ENCODE results near the gene NCOA3.
"Not testable (repeated sequence)": the region's sequence is repeated elsewhere in the genome, so short reads cannot be mapped to it uniquely, and the experiment has no call there.

NCOA3 gene

GRCh38 chr20:47503685-47504084, 2.0 kb downstream of the NCOA3 start:
- H3K27me3 ChIP-seq (ENCODE audit: insufficient read depth, low read length): no peaks in the 10 kb centered on the region
- H2AFZ ChIP-seq (ENCODE audit: low read length): no peak overlapping the region
- peak overlapping the region; percentile 86 for H3K27ac ChIP-seq (ENCODE audit: low read depth, low read length, poor library complexity, severe bottlenecking)
- peaks cover 79% of the 10 kb centered on the region for H3K79me2 ChIP-seq (ENCODE audit: insufficient read depth, low read length)
- H3K4me2 ChIP-seq (ENCODE audit: low read length): peak overlapping the region; percentile 75
- H3F3A ChIP-seq (ENCODE audit: insufficient read depth, low read length): no peaks in the 10 kb centered on the region
- H3K36me3 ChIP-seq (ENCODE audit: insufficient read depth, low read length): peaks cover 28% of the 10 kb centered on the region
- peak overlapping the region; percentile 89 for H3K9ac ChIP-seq (ENCODE audit: low read length)
- H3K9me3 ChIP-seq (ENCODE audit: low read length): no peaks in the 10 kb centered on the region
- no peaks in the 10 kb centered on the region for H4K20me1 ChIP-seq (ENCODE audit: insufficient read depth, low read length)
- H3K4me1 ChIP-seq (ENCODE audit: insufficient read depth, low read length, severe bottlenecking): peaks cover 52% of the 10 kb centered on the region
- peak overlapping the region; percentile 78 for H3K4me3 ChIP-seq (ENCODE audit: low read depth, low read length, poor library complexity, severe bottlenecking)
- H3K9me2 ChIP-seq (ENCODE audit: low read depth, low read length): no peaks in the 10 kb centered on the region
- no peak for TF ChIP-seq EZH2 (IDR thresholded peaks at IDR 0.05; ENCODE audit: borderline replicate concordance, low read length)
- TF ChIP-seq CTCF (IDR thresholded peaks at IDR 0.05; ENCODE audit: low read length): no peak

GRCh38 chr20:47506335-47506734, 4.6 kb downstream of the NCOA3 start:
- Histone ChIP-seq H3K27me3 (ENCODE audit: insufficient read depth, low read length) (no peaks in the 10 kb centered on the region), H3K4me3 (ENCODE audit: low read depth, low read length, poor library complexity, severe bottlenecking) (peak overlapping the region; percentile 78)

GRCh38 chr20:47506850-47507249, 5.2 kb downstream of the NCOA3 start:
- H3K4me2 ChIP-seq (ENCODE audit: low read length): peak overlapping the region; percentile 71
- H3K79me2 ChIP-seq (ENCODE audit: insufficient read depth, low read length): peaks cover 99% of the 10 kb centered on the region
- H3K9me3 ChIP-seq (ENCODE audit: low read length): no peaks in the 10 kb centered on the region
- H2AFZ ChIP-seq (ENCODE audit: low read length): no peak overlapping the region
- H3K4me3 ChIP-seq (ENCODE audit: low read depth, low read length, poor library complexity, severe bottlenecking): peak overlapping the region; percentile 78
- no peaks in the 10 kb centered on the region for H4K20me1 ChIP-seq (ENCODE audit: insufficient read depth, low read length)
- H3K36me3 ChIP-seq (ENCODE audit: insufficient read depth, low read length): peaks cover 56% of the 10 kb centered on the region
- peak overlapping the region; percentile 86 for H3K27ac ChIP-seq (ENCODE audit: low read depth, low read length, poor library complexity, severe bottlenecking)
- no peaks in the 10 kb centered on the region for H3K27me3 ChIP-seq (ENCODE audit: insufficient read depth, low read length)
- H3K9ac ChIP-seq (ENCODE audit: low read length): peak overlapping the region; percentile 69
- TF ChIP-seq CTCF (IDR thresholded peaks at IDR 0.05; ENCODE audit: low read length) (no peak), EZH2 (IDR thresholded peaks at IDR 0.05; ENCODE audit: borderline replicate concordance, low read length) (no peak)
- H3F3A ChIP-seq (ENCODE audit: insufficient read depth, low read length): no peaks in the 10 kb centered on the region
- H3K4me1 ChIP-seq (ENCODE audit: insufficient read depth, low read length, severe bottlenecking): peaks cover 67% of the 10 kb centered on the region
- no peaks in the 10 kb centered on the region for H3K9me2 ChIP-seq (ENCODE audit: low read depth, low read length)

More at GRCh38 chr20:47506335-47506734, 4.6 kb downstream of the NCOA3 start:
- peak overlapping the region; percentile 71 for H3K4me2 ChIP-seq (ENCODE audit: low read length)
- H3K27ac ChIP-seq (ENCODE audit: low read depth, low read length, poor library complexity, severe bottlenecking): peak overlapping the region; percentile 86
- H4K20me1 ChIP-seq (ENCODE audit: insufficient read depth, low read length): no peaks in the 10 kb centered on the region
- no peaks in the 10 kb centered on the region for H3K9me2 ChIP-seq (ENCODE audit: low read depth, low read length)
- peaks cover 63% of the 10 kb centered on the region for H3K4me1 ChIP-seq (ENCODE audit: insufficient read depth, low read length, severe bottlenecking)
- H3F3A ChIP-seq (ENCODE audit: insufficient read depth, low read length): no peaks in the 10 kb centered on the region
- no peak overlapping the region for H2AFZ ChIP-seq (ENCODE audit: low read length)
- TF ChIP-seq EZH2 (IDR thresholded peaks at IDR 0.05; ENCODE audit: borderline replicate concordance, low read length) (no peak), CTCF (IDR thresholded peaks at IDR 0.05; ENCODE audit: low read length) (no peak)
- peak overlapping the region; percentile 69 for H3K9ac ChIP-seq (ENCODE audit: low read length)
- H3K79me2 ChIP-seq (ENCODE audit: insufficient read depth, low read length): peaks cover 96% of the 10 kb centered on the region
- H3K36me3 ChIP-seq (ENCODE audit: insufficient read depth, low read length): peaks cover 52% of the 10 kb centered on the region
- H3K9me3 ChIP-seq (ENCODE audit: low read length): no peaks in the 10 kb centered on the region

- Histone ChIP-seq H3K4me2 (ENCODE audit: low read length) (peak overlapping the region; percentile 71), H3K9ac (ENCODE audit: low read length) (peak overlapping the region; percentile 69), H3K27ac (ENCODE audit: low read depth, low read length, poor library complexity, severe bottlenecking) (peak overlapping the region; percentile 86), H3K79me2 (ENCODE audit: insufficient read depth, low read length) (peaks cover 99% of the 10 kb centered on the region), H3K4me3 (ENCODE audit: low read depth, low read length, poor library complexity, severe bottlenecking) (peak overlapping the region; percentile 78), H3K36me3 (ENCODE audit: insufficient read depth, low read length) (peaks cover 55% of the 10 kb centered on the region), H3K4me1 (ENCODE audit: insufficient read depth, low read length, severe bottlenecking) (peaks cover 73% of the 10 kb centered on the region)
- H3K9me3 ChIP-seq (ENCODE audit: low read length); H4K20me1 ChIP-seq (ENCODE audit: insufficient read depth, low read length); H3K27me3 ChIP-seq (ENCODE audit: insufficient read depth, low read length); H2AFZ ChIP-seq (ENCODE audit: low read length); H3F3A ChIP-seq (ENCODE audit: insufficient read depth, low read length); H3K9me2 ChIP-seq (ENCODE audit: low read depth, low read length): not testable (repeated sequence)
Measured at GRCh38 chr20:47507275-47507981, 5.7 kb downstream of the NCOA3 start.

Measured in OCI-LY1 (cell line).